Placental epithelial cell (primary cell): ENCODE data around the gene DNTT. TPM values are rescaled to one million over a fixed set of nuclear protein-coding genes. Genes with fewer than 3 reads are reported as not detected.

Source experiments
- total RNA-seq: library from RNA; depleted of rRNA; stranded (reverse); fragments of >200 nt; gene quantifications from 2 replicates; pipeline ENCODE4 v1.2.3, GENCODE V29; 2012

Gene DNTT
- total RNA-seq: not detected in 2 replicates

GRCh38 chr10:96304230-96304629, at the start of gene DNTT:
Gene DNTT (plus strand): TSS chr10:96304434. CDS start chr10:96304498, 64 bp downstream.

GRCh38 chr10:96271016-96271815, 33.0 kb upstream of the DNTT start, which contains the start of gene BLNK:
Gene BLNK (minus strand): TSS chr10:96271569. CDS start chr10:96271398, 171 bp downstream.

GRCh38 chr10:96358851-96359540, 54.8 kb downstream of the DNTT start, which contains the start of gene OPALIN:
Gene OPALIN (minus strand): TSS chr10:96359002. CDS start chr10:96358896, 106 bp downstream.

Other genes starting within 250 kb of the DNTT start
- gene ZNF518A, start 174.1 kb upstream of the DNTT start, total RNA-seq: 26.7 and 29.1 TPM in 2 replicates
- gene BLNK, start 32.9 kb upstream of the DNTT start, total RNA-seq: 14.1 and 25.5 TPM in 2 replicates
- gene OPALIN, start 54.6 kb downstream of the DNTT start, total RNA-seq: not detected in 2 replicates
- gene TLL2, start 209.5 kb downstream of the DNTT start, total RNA-seq: under 0.01 TPM in 1 of 2 replicates, not detected in the other